ENCODE results near the gene THSD4.
A peak's percentile ranks its signal among the peaks of the same experiment; 100 is the strongest.

Gene THSD4

GRCh38 chr15:71566226-71566625, 451.0 kb downstream of the THSD4 start:
- DNase-seq = no peak

GRCh38 chr15:71567173-71567572, 451.9 kb downstream of the THSD4 start:
- DNase-seq = no peak

DNA sequence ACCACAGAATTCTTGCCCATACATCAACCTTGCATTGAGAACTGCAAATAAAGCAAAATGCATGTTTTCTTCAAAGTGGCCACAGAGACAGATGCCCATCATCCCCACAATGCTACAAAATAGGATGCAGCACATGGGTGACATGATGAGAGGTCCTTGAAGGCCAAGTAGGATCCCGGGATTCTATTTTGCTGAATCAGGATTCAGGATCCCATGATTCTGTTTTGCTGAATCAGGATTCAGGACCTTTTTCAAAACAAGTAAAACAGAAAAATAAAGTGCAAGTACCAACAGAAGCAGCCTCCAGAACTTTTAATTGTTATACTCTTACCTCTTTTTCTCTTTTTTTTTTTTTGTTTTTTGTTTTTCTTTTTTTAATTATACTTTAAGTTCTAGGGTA, 453.0 kb downstream of the THSD4 start:
- DNase-seq = no peak

- no peak for DNase-seq
These were observed 455.5 kb downstream of the THSD4 start for GRCh38 chr15:71570736-71571135.

- DNase-seq = no peak
These were observed 456.4 kb downstream of the THSD4 start for GRCh38 chr15:71571641-71572040.

GRCh38 chr15:71572452-71573053, 457.3 kb downstream of the THSD4 start:
- peak in 1 of 2 experiments; percentile 9 for DNase-seq

DNA sequence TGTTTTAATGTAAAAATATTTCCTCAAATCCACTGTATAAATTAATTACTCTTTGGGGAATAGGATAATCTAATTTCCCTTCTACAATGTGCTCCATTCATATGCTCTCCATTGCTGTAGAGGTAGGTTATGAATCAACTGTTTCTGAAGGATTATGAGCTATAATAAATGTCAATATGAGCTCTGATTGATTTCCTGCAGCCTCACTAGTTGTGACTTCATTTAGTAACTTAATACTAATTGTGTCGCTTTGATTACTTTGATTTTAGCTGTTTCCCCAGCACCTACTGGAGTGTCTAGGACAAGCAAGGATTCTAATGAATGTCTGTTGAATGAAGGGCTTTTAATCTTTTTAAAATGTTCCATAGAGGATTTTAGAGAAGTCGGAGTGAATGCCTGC, 458.3 kb downstream of the THSD4 start:
- no peak for DNase-seq

GRCh38 chr15:71575474-71576045, 460.3 kb downstream of the THSD4 start:
- peak in 1 of 2 experiments; percentile 28 for DNase-seq

GRCh38 chr15:71577071-71577470, 461.8 kb downstream of the THSD4 start:
- no peak for DNase-seq

DNA sequence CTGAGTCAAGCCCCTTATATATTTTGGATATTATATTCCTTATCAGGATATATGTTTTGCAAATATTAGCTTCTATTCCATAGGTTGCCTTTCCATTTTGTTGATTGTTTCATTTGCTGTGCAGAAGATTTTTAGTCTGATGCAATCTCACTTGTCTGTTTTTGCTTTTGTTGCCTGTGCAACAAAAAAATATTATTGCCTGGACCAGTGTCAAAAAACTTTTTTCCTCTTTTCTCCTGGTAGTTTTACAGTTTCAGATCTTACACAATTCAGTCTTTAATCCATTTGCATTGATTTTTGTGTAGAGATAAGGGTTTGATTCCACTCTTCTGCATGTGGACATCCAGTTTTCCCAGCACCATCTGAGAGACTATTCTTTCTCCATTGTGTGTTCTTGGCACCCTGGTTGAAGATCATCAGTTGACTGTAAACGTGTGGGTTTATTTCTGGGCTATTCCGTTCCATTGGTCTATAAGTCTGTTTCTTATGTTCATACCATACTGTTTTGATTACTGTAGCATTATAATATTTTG, 466.2 kb downstream of the THSD4 start:
- no peak for DNase-seq

GRCh38 chr15:71585159-71585558, 469.9 kb downstream of the THSD4 start:
- DNase-seq = no peak

DNA sequence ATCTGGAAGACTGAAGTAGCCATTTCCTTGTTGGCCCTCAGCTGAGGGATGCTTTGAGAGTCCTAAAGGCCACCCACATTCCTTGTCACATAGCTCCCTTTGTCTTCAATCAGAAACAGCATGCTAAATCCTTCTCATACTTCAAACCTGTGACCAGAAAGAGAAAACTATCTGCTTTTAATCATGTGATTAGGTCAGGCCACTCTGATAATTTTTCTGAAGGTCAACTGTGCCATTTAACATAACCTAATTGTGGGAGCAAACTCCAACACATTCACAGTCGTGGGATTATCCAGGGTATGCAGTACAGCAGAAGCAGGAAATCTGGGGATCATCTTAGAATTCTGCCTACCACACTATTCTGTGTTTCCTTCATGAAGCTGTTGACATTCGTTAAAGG, 471.2 kb downstream of the THSD4 start:
- DNase-seq = no peak

- no peak for DNase-seq
These were observed 473.5 kb downstream of the THSD4 start for GRCh38 chr15:71588746-71589145.

GRCh38 chr15:71591057-71591456, 475.8 kb downstream of the THSD4 start:
- DNase-seq = no peak

GRCh38 chr15:71592203-71592602, 476.9 kb downstream of the THSD4 start:
- DNase-seq = no peak

DNA sequence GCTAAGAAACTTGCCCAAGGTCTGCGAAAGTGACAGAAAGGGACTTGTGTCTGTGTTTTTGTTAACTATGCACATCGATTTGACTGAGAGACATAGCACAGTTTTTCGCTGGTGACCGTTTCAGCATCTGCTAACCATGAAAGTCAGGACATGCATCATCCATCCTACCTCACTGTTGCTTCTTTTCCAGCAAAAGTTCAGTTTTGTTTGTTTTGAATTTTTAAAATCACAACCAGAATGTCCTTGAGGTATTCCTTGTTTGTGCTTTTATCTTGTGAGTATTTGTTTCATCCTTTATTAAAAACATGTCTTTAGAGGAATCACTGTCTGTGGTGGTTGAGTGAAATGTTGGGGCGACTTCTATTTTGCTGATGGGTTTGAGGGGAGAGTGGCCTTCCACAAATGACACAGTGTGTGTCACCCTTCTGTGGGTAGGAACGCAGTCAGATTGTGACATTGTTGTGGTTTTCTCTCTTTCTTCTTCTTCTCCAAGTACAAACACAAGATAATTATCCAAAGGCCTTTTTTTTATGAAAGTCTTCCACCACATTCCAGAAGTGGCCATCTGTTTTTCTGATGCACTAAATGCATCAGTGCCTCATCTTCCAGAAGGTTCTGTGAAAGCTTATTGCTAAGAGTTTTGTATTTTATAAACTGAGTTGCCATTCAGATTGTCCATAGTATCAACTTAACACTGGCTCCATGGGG, 480.7 kb downstream of the THSD4 start:
- no peak for DNase-seq

- DNase-seq = no peak
These were observed 481.4 kb downstream of the THSD4 start for GRCh38 chr15:71596672-71597071.

GRCh38 chr15:71597126-71597525, 481.9 kb downstream of the THSD4 start:
- DNase-seq = no peak

- no peak for DNase-seq
These were observed 482.4 kb downstream of the THSD4 start for GRCh38 chr15:71597637-71598036.

DNA sequence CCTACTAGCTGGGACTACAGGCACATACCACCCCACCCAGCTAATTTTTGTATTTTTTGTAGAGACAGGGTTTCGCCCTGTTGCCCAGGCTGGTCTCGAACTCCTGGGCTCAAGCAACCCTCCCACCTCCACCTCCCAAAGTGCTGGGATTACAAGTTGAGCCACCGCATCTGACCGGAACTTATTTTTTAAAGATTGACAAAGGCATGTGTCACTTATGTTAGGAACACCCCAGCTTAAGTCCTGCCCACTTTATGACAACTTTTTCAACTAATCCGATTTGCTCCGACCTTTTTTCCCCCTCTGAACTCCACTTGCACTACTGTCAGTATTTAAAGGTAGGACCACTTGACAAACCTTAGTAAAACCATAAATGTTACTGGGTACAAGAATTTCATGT, 483.5 kb downstream of the THSD4 start:
- no peak for DNase-seq

GRCh38 chr15:71599418-71600151, 484.3 kb downstream of the THSD4 start:
- no peak for DNase-seq

- no peak for DNase-seq
These were observed 485.0 kb downstream of the THSD4 start for GRCh38 chr15:71600237-71600636.

DNA sequence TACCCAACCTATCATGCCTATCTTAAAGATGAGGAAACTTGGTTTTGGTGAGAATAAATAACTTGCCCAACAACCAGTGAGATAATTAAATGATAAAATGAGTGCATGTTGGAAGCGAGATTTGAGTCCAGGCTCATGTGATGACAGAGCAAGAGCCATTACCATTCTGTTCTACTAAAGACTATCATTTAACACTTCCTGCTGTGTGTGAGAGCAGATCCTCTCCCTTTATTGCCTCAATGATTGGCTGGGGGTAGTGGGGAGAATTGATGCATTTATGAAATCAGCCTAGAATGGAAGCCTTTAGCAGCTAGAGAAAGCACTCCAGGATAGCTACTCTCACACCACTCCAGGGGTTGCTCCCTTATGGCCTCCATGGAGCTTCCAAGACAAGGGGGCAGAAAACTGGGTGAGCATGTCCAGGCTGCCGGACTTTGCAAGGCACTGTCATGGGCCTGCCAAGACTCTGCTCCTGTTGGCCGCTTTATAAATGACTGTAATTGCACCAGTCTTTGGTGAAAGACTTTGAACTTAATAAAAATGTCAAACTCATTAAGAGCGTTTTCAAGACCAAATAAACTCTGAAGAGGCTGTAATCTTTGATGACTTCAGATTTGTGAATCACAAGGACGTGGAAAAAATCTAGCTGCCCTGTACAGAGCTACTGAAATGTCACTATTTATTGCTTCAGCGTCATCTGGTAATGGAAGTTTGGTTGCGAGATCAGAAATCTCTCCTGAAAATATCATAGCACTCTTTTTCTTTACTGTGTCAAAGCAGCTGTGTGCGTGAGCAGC, 486.0 kb downstream of the THSD4 start:
- no peak for DNase-seq
